MV-4-11 (cell line): ENCODE data around the gene UQCC3.

Experiments
- DNase-seq: peaks from one replicate; lab custom pipeline; 2025; lab: John Stamatoyannopoulos, UW

UQCC3 gene

GRCh38 chr11:62703921-62704320, 32.4 kb downstream of the UQCC3 start:
- peak; percentile 3 for DNase-seq

- no peak for DNase-seq
Observed at GRCh38 chr11:62705413-62705812, 33.9 kb downstream of the UQCC3 start.

GRCh38 chr11:62705880-62706849, 34.7 kb downstream of the UQCC3 start:
- DNase-seq = peak; percentile 86

- no peak for DNase-seq
Observed at GRCh38 chr11:62706850-62707247, 35.4 kb downstream of the UQCC3 start.

- peak; percentile 2 for DNase-seq
Observed at GRCh38 chr11:62707277-62707861, 35.9 kb downstream of the UQCC3 start, which contains the start of the genes BSCL2 and GNG3. Gene BSCL2, minus strand, starts transcription at chr11:62707424. Its CDS starts 229 bp downstream, at chr11:62707195. Gene GNG3, plus strand, starts transcription at chr11:62707676. Its CDS starts 620 bp downstream, at chr11:62708296.

- no peak for DNase-seq
Observed at GRCh38 chr11:62708392-62708791, 36.9 kb downstream of the UQCC3 start.

- DNase-seq = no peak
Observed at GRCh38 chr11:62708793-62709192, 37.3 kb downstream of the UQCC3 start.

- DNase-seq = peak; percentile 99
Observed at GRCh38 chr11:62709247-62710000, 38.0 kb downstream of the UQCC3 start.

GRCh38 chr11:62710001-62710345, 38.5 kb downstream of the UQCC3 start:
- DNase-seq = peak; percentile 41

- DNase-seq = no peak
Observed at GRCh38 chr11:62712276-62712812, 40.9 kb downstream of the UQCC3 start.

- no peak for DNase-seq
Observed at GRCh38 chr11:62712861-62713260, 41.4 kb downstream of the UQCC3 start.

- no peak for DNase-seq
Observed at GRCh38 chr11:62713343-62713742, 41.9 kb downstream of the UQCC3 start.

- no peak for DNase-seq
Observed at GRCh38 chr11:62715150-62716130, 44.0 kb downstream of the UQCC3 start.

GRCh38 chr11:62716206-62716605, 44.7 kb downstream of the UQCC3 start:
- no peak for DNase-seq

GRCh38 chr11:62716816-62717215, 45.3 kb downstream of the UQCC3 start:
- DNase-seq = no peak

- no peak for DNase-seq
Observed at GRCh38 chr11:62719302-62719978, 48.0 kb downstream of the UQCC3 start.

- DNase-seq = peak; percentile 41
Observed at GRCh38 chr11:62721994-62722393, 50.5 kb downstream of the UQCC3 start.
